ENCODE results near the gene ZNF789. TPM values are rescaled to one million over a fixed set of nuclear protein-coding genes. Genes with fewer than 3 reads are reported as not detected.
A peak's percentile ranks its signal among the peaks of the same experiment; 100 is the strongest.

The ZNF789 gene
- total RNA-seq, 3 donors from 2014 or later: 5.4 to 9.4 (median 7.1) TPM

DNA sequence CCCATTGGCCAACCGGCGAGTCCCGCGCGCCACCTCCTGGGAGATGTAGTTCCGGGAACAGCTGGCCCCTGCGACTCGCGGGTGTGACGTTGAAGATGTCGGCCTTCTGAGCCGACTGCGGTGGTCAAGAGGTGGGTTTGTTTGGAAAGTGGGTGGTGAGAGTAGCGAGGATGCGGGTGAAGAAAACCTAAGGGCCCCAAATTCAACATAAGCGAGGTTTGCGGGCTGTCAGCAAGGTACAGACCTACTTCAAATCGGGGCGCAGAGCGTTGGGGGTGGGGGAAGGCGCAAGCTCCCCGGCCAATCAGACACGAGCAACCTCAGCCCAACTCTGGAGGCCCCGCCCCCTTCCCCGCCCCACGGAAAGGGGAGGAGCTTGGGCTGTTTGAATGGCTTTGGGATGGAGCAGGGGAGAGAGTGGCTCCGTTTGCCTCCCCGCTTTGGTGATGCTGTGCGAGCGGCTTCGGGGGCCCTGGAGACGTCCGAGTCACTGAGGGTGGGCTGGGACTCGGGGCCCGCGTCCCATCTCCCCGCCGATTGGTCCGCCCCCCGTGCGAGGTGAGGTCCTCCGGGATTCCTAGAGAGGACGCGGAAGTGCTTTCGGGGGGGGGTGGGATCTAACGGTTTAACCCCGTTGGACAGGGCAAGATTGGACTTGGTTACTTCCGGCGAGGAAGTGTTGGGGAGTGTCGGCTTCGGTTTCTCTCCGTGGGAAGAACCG is 32.1 kb downstream of the ZNF789 start, which contains the start of gene ZKSCAN5:
TSS of gene ZKSCAN5 (plus strand) at position 60 of the 721 bp plus-strand sequence. CDS start 1,383 bp downstream, outside the sequence.
- peaks cover 26% of the 10 kb centered on the region for H3K4me1 Mint-ChIP-seq (ENCODE audit: low read depth)
- ATAC-seq (peak; percentile 85), DNase-seq (peak; percentile 97)
- H3K36me3 Mint-ChIP-seq (ENCODE audit: insufficient read depth): no peaks in the 10 kb centered on the region
- no peaks in the 10 kb centered on the region for H3K9me3 Mint-ChIP-seq
- H3K4me3 Mint-ChIP-seq: peak within 1 kb of the TSS; percentile 95
- H3K27me3 Mint-ChIP-seq (ENCODE audit: low read depth): no peaks in the 10 kb centered on the region

DNA sequence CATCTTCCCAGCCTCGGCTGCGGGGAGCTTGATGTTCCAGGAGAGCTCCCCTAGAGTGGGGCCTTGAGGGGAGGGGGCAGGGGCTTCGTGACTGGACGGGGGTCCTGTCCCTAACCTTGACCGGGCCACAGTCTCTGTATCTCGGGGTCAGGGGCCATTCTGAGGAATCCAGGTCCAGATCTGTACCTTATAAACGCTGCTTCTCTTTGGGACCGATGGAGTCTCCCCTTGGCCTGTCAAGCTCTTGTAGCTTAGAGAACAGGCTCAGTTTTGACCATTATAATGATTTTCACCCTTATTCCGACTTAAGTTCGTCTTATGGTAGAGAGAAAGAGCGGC is 32.6 kb downstream of the ZNF789 start:
- Mint-ChIP-seq H3K36me3 (ENCODE audit: insufficient read depth) (no peaks in the 10 kb centered on the region), H3K4me3 (peak overlapping the region; percentile 95), H3K9me3 (no peaks in the 10 kb centered on the region), H3K27me3 (ENCODE audit: low read depth) (no peaks in the 10 kb centered on the region), H3K4me1 (ENCODE audit: low read depth) (peaks cover 25% of the 10 kb centered on the region)
- ATAC-seq (no peak), DNase-seq (no peak)

DNA sequence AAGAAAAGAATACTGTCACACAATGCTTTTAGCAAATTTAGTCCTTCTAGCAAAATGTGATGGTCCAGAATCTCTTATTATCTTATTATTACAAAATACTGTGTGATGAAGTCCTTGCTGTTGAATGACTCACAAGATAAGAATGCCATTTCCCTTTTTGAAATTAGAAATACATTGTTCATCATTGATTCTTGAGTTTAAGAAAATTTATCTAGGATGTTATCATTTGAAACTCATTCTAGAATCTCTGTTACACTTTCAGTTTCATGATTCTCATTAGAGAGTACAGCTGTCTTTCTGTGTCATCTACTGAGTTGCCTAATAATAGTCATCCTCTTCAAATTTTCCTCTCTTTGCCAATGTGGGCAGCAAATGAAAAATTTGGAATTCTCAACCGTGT is 41.4 kb downstream of the ZNF789 start:
- DNase-seq: no peak
- no peaks in the 10 kb centered on the region for H3K27me3 Mint-ChIP-seq (ENCODE audit: low read depth)
- H3K4me1 Mint-ChIP-seq (ENCODE audit: low read depth): peaks cover 6% of the 10 kb centered on the region
- no peaks in the 10 kb centered on the region for H3K9me3 Mint-ChIP-seq
- H3K36me3 Mint-ChIP-seq (ENCODE audit: insufficient read depth): peaks cover 24% of the 10 kb centered on the region
- peak in 1 of 2 donors; percentile 38 for ATAC-seq
- no peak overlapping the region for H3K4me3 Mint-ChIP-seq

DNA sequence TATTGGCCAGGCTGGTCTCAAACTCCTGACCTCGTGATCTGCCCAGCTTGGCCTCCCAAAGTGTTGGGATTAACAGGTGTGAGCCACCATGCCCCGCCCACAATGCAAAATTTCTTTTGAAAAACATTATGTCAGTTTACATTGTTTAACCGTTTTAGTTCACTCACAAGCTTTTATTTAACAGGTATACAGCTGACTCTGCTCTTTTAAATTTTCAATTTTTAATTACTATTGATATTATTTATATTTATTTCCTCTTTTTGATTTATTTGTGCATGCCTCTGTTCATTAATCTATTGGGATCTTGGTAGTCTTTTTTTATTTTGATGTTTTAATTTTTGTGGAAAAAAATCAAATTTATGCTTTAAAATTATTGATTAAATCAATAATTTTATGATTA is 48.7 kb downstream of the ZNF789 start:
- Mint-ChIP-seq H3K4me1 (ENCODE audit: low read depth) (no peaks in the 10 kb centered on the region), H3K27me3 (ENCODE audit: low read depth) (no peaks in the 10 kb centered on the region), H3K9me3 (no peaks in the 10 kb centered on the region), H3K36me3 (ENCODE audit: insufficient read depth) (peaks cover 31% of the 10 kb centered on the region), H3K4me3 (no peak overlapping the region)
- DNase-seq (no peak), ATAC-seq (no peak)

DNA sequence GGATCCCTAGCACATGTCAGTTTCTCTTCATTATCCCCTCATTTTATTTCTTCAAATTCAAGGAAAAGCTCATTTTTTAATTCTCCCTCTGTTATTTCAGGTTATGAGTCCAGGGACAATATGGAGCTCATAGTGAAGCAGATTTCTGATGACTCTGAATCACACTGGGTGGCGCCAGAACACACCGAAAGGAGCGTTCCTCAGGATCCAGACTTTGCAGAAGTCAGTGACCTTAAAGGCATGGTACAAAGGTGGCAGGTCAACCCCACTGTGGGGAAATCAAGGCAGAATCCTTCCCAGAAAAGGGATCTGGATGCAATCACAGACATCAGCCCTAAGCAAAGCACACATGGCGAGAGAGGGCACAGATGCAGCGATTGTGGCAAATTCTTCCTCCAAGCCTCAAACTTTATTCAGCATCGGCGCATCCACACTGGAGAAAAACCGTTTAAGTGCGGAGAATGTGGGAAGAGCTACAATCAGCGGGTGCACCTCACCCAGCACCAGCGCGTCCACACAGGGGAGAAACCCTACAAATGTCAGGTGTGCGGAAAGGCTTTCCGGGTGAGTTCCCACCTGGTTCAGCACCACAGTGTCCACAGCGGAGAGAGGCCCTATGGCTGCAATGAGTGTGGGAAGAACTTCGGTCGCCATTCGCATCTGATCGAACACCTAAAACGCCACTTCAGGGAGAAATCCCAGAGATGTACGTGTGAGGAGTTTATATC is 53.2 kb downstream of the ZNF789 start:
- Mint-ChIP-seq H3K4me3 (no peak overlapping the region), H3K9me3 (peaks cover 6% of the 10 kb centered on the region), H3K27me3 (ENCODE audit: low read depth) (no peaks in the 10 kb centered on the region), H3K4me1 (ENCODE audit: low read depth) (no peaks in the 10 kb centered on the region), H3K36me3 (ENCODE audit: insufficient read depth) (peaks cover 41% of the 10 kb centered on the region)
- DNase-seq (no peak), ATAC-seq (no peak)

DNA sequence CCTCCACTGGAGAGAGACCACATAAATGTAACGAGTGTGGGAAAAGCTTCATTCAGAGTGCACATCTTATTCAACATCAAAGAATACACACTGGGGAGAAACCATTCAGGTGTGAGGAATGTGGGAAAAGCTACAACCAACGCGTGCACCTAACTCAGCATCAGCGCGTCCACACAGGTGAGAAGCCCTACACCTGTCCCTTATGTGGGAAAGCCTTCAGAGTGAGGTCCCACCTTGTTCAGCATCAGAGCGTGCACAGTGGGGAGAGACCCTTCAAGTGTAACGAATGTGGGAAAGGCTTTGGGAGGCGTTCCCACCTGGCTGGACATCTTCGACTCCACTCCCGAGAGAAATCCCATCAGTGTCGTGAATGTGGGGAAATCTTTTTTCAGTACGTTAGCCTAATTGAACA is 58.7 kb downstream of the ZNF789 start:
- peaks cover 21% of the 10 kb centered on the region for H3K9me3 Mint-ChIP-seq
- DNase-seq: no peak
- H3K4me1 Mint-ChIP-seq (ENCODE audit: low read depth): no peaks in the 10 kb centered on the region
- H3K4me3 Mint-ChIP-seq: no peak overlapping the region
- ATAC-seq: no peak
- H3K36me3 Mint-ChIP-seq (ENCODE audit: insufficient read depth): peaks cover 55% of the 10 kb centered on the region
- H3K27me3 Mint-ChIP-seq (ENCODE audit: low read depth): no peaks in the 10 kb centered on the region

DNA sequence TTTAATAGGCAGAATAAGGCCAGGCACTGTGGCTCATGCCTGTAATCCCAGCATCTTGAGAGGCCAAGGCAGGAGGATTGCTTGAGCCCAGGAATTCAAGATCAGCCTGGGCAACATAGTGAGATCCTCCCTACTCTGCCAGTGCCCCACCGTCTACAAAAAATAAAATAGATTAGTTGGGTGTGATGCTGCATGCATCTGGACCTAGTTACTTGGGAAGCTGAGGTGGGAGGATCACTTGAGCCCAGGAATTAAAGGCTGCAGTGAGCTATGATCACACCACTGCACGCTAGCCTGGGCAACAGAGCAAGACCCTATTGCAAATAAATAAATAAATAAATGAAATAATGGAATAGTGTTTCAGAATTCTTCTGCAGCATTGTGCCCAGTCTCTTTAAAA is 63.0 kb downstream of the ZNF789 start:
- Mint-ChIP-seq H3K36me3 (ENCODE audit: insufficient read depth) (peaks cover 28% of the 10 kb centered on the region), H3K9me3 (peaks cover 20% of the 10 kb centered on the region), H3K27me3 (ENCODE audit: low read depth) (no peaks in the 10 kb centered on the region), H3K4me3 (no peak overlapping the region), H3K4me1 (ENCODE audit: low read depth) (no peaks in the 10 kb centered on the region)
- DNase-seq (no peak), ATAC-seq (no peak)

Other genes starting within 250 kb of the ZNF789 start
- gene MYH16, start 200.1 kb upstream of the ZNF789 start, total RNA-seq: not detected
- gene ARPC1A, start 147.0 kb upstream of the ZNF789 start, total RNA-seq: 10 to 100 TPM; 81.5 to 85.5 (median 81.9) TPM
- gene ARPC1B, start 98.2 kb upstream of the ZNF789 start, total RNA-seq: 100 to 1,000 TPM; 240 to 282 (median 274) TPM
- gene PDAP1, start 64.3 kb upstream of the ZNF789 start, total RNA-seq: 100 to 1,000 TPM; 231 to 255 (median 235) TPM
- gene BUD31, start 63.9 kb upstream of the ZNF789 start, total RNA-seq: 100 to 1,000 TPM; 174 to 231 (median 178) TPM
- 10 to 100 TPM; 11.9 to 15.1 (median 13.9) TPM for gene PTCD1, start 34.1 kb upstream of the ZNF789 start, total RNA-seq
- 10 to 100 TPM; 85.8 to 99.9 (median 86.9) TPM for gene CPSF4, start 33.9 kb upstream of the ZNF789 start, total RNA-seq
- gene ATP5MF, start 6.7 kb upstream of the ZNF789 start, total RNA-seq: 100 to 1,000 TPM; 346 to 393 (median 391) TPM
- gene ZNF394, start 27.4 kb downstream of the ZNF789 start, total RNA-seq: 10 to 100 TPM; 32.0 to 38.1 (median 34.8) TPM
- gene ZKSCAN5, start 31.8 kb downstream of the ZNF789 start, total RNA-seq: 1 to 10 TPM; 4.9 to 6.4 (median 6.3) TPM
- 1 to 10 TPM; 6.1 to 6.7 (median 6.6) TPM for gene FAM200A, start 79.2 kb downstream of the ZNF789 start, total RNA-seq
- gene ZNF655, start 85.8 kb downstream of the ZNF789 start, total RNA-seq: 10 to 100 TPM; 52.5 to 61.6 (median 59.2) TPM
- under 1 TPM in 2 of 3 donors, not detected in 1; 0.38 to 0.71 TPM for gene TMEM225B, start 125.4 kb downstream of the ZNF789 start, total RNA-seq
- 10 to 100 TPM; 32.9 to 34.4 (median 34.1) TPM for gene ZSCAN25, start 144.1 kb downstream of the ZNF789 start, total RNA-seq
- under 1 TPM in 2 of 3 donors, not detected in 1; 0.20 to 0.63 TPM for gene CYP3A5, start 207.1 kb downstream of the ZNF789 start, total RNA-seq

All from activated T-cell treated with anti-CD3 and anti-CD28 coated beads, Interleukin-2, amount 50 U/mL, for 4 hours (primary cell).